T-helper 9 cell (primary cell): ENCODE results near the gene DEDD.
A peak's percentile ranks its signal among the peaks of the same experiment; 100 is the strongest.

ENCODE experiments used
- DNase-seq: peaks from one replicate; pipeline ENCODE4 v3.0.0-alpha.2; 2020

Gene DEDD

GRCh38 chr1:161071886-161072371 lies 60.5 kb downstream of the DEDD start:
- DNase-seq: peak; percentile 31
